ENCODE results near the gene CD248.
"Not testable (repeated sequence)": the region's sequence is repeated elsewhere in the genome, so short reads cannot be mapped to it uniquely, and the experiment has no call there.

The CD248 gene

DNA sequence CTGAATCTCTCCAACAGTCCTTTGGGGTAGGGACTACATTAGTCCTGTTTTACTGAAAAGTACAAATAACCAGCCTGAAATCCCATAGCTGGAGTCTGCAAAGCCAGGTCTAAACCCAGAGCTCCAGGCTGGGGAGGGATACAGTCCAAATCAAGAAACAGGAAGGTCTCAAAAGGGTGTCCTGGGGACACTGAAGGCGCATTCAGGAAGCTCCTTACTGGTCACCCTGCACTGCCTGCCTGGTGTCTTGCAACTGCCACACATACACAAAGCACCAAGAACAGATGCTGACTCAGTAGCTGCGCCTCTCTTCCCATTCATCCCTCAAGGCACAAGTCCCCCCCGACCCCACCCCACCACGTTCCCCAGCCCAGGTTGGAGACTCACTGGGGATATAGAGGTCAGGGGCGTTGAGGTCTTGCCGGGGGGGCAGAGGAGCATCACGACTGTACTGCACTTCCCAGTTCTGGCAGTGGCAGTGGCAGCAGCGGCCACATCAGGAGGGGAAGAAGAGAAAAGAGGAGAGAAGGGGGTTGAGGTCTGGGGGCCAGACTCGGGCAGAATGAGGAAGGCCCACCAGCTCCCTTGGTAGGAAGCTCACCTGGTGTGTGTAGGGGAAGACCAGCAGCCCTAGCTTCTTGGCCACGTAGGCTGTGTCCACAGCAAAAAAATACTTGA lies 29.5 kb downstream of the CD248 start:
- DNase-seq: no peak

DNA sequence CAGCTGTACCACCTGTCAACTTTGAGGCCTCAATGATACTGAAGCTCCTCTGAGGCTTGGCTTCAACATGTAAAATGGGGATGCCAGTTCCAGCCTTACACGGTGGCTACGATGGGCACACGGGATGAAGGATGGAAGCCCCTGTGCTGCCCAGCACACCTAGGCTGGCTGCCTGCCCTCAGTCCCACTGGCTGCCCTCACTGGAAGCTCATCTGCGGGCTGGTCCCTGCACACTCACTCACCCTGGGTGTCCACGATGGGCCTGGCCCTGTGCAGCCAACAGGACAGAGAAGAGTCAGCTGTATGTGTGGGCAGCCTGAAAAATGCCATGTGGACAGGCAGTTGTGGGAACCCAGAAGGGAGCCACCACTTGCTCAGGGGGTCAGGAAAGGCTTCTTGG lies 30.1 kb downstream of the CD248 start:
- no peak for DNase-seq

GRCh38 chr11:66285250-66285947 lies 31.4 kb downstream of the CD248 start:
- DNase-seq: no peak

DNA sequence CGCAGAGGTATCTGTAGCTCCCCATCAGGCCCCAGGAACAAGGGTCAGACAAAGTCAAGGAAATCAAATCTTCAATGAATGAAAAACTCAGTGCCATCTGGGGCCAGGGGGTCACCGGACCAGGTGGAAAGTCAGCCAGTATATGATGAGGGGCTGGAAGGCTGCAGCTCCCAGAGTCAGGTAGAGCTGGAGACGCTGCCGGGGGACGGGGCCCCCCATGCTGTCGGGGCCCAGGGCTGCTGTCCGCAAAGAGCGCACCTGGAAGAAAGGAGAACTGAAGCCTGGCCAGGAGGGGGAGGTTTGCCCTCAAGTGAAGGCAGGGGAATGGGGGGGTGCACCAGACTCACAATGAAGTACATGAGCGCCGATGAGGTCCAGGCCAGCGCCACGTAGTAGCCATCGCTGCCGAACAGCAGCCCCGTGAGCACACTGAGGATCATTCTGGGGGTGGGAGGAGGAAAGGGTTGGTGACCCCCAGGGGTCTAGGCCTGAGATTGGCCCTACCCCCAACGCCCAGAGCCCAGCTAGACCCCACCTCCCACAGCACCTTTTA lies 32.2 kb downstream of the CD248 start:
- no peak for DNase-seq

- DNase-seq: no peak
Observed at GRCh38 chr11:66283461-66284105, 33.3 kb downstream of the CD248 start.

DNA sequence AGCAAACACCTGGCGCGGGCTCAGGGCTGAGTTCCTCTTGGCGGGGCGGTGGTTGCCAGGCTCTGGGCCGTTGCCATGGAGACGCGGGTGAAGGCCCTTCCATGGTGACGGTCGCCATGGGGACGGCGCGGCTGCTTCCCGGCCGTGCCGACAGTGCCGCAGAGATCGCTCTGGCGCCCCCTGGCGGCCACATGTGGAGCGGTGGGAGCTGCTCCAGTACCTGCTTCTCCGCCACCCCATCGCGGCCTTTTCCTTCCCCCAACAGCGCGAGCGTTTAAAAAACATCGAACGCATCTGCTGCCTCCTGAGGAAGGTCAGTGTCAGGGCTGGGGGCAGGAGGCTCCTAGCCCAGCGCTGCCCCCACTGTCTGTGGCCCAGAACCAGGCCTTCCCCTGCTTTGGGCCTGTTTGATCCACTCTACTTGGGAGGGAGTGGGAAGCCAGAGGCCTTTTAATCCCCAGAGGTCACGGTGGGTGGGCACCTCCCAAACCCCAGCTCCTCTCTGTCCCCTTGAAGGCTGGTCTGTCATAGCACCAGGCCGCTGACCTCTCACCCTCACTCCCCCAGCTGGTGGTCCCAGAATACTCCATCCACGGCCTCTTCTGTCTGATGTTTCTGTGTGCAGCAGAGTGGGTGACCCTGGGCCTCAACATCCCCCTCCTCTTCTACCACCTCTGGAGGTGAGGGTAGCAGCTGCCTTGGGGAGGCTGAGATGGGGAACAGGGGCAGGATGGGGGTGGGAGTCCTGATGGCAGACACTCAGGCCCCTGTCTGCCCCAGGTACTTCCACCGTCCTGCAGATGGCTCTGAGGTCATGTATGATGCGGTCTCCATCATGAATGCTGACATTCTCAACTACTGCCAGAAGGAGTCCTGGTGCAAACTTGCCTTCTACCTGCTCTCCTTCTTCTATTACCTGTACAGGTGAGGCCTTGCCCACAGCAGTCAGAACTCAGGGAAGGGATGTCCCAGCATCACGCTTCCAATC lies 34.1 kb downstream of the CD248 start:
- DNase-seq: peak; percentile 99

DNA sequence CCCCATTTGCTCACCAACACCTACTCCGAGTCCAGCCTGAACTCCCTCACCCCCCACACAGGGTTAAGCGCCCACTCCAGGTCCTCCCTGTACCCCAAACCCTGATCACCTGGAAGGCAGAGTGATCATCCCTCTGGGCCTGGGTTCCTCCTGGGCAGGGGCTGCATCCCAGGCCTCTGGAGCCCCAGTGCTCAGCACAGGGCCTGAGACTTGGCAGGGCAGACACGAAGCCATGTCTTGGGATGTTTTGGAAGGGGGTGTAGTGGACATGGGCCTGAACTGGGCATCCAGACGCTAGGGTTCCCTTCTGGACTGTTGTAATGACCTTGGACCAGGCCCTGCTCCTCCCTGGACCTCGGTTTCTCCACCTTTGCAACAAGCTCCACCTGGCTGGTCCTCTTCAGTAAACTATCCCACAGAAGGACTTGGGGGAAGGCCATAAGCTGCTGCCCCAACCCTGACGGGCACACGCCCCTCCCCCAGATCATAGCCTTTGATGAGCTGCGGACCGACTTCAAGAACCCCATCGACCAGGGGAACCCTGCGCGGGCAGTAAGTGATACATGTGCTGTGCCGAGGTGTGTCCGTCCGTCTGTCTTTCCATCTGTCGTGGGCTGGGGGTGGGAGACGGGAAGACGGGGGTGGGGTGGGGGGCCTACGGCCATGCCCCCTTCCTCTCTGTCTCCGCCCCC lies 34.9 kb downstream of the CD248 start:
- no peak for DNase-seq

GRCh38 chr11:66281001-66281400 lies 35.8 kb downstream of the CD248 start:
- DNase-seq: no peak

GRCh38 chr11:66280428-66280827 lies 36.4 kb downstream of the CD248 start:
- DNase-seq: no peak

- no peak for DNase-seq
Observed at GRCh38 chr11:66279092-66279734, 37.6 kb downstream of the CD248 start.

- no peak for DNase-seq
Observed at GRCh38 chr11:66278363-66279091, 38.3 kb downstream of the CD248 start.

DNA sequence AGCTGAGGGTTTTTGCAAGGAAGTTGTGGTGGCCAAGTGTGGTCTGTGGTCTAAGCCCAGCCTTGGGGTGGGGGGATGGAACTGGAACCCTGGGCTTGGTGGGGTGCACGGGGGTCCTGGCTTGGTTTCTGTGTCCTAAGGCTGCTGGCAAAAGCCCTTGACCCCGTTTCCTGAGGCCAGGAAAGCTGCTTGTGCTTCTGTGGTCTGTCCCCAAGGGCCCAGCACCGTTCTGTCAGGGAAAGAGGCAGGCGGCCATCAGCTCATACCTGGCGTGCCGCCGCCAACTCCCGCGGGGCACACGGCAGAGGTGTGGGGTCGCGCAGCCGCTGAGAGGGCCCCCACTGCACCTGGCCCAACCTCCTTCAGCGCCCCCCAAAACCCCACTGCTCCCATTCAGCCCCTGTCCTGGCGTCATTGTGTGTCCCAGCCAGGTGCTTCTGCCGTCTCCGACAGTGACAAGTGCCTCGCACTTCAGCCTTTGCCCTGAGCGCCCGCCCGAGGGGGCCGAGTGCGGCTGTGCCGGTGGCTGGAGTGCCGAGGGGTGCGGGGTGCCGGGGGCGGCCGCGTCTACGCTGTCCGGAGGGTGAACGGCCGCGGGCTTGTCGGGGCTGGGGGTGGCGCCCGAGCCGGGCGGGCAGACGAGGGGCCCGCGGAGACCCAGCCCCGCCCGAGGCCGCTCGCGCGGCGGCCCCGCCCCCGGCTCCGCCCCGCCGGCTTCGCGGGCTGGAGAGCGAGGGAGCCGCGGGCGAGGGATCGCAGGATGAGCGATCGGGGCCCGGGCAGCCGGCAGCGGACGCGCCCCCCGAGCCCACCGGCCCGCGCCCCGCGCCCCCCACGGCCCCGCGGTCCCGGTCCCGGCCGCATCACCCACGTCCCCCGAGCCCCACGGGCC lies 39.1 kb downstream of the CD248 start, which contains the start of gene CNIH2:
Gene CNIH2 (plus strand): TSS at position 705 of the 892 bp plus-strand sequence. CDS start 282 bp downstream, outside the sequence.
- DNase-seq: peak; percentile 51

GRCh38 chr11:66277064-66277463 lies 39.8 kb downstream of the CD248 start:
- not testable (repeated sequence) for DNase-seq

- DNase-seq: not testable (repeated sequence)
Observed at GRCh38 chr11:66276619-66277018, 40.2 kb downstream of the CD248 start.

GRCh38 chr11:66275984-66276612 lies 40.7 kb downstream of the CD248 start:
- DNase-seq: no peak

DNA sequence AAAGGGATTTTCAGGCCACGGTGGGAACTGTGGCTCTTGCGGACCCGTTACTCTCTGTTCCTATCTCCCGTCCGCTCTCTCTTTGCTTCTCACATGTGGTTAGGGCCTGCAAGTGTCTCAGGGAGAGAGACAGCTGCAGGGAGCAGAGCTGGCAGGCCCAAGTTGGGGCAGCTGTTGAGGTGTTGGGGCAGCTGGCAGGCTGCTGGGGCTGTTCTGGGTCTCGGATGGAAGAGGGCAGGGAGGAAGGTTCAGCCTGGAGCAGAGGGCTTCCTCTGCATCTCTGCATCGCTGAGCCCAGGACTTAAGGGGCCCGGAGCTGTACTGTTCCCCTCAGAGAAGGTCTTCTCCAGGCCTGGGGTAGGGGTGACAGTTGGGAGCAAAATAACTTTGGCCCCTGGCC lies 41.4 kb downstream of the CD248 start:
- no peak for DNase-seq

DNA sequence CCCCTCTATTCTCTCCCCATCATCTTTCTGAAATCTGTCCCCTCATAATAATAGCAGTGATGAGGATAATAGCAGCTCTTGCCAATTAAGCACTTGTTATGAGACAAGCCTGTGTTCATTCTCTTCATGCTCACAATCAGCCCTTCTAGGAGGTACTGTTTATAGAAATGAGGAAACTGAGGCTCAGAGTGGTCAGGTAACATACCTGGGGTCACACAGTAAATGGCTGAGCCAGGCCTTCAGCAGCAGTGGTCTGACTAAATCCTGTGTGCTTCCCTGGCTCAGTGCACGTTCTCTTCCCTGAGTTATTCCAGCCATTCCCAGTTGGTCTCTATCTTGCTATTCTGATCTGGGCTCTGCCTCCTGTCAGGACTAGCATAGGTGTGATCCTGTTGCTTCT lies 42.6 kb downstream of the CD248 start:
- no peak for DNase-seq

GRCh38 chr11:66272596-66272995 lies 44.2 kb downstream of the CD248 start:
- DNase-seq: no peak

DNA sequence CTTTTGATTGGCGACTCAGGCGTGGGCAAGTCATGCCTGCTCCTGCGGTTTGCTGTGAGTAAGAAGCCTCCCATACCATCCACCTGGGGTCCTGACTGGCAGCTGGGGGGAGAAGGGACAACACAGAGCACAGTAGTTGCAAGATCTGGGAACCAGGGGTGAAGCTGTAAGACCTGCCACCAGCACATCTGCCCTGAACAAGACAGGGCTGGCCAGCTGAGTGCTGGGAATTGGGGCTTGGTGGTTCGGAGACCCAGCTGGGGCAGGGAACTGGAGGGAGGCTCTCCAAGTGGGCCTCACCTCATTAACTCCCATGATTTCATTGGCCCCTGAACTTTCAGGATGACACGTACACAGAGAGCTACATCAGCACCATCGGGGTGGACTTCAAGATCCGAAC lies 45.0 kb downstream of the CD248 start:
- DNase-seq: no peak
